SU-DHL-6 (cell line): ENCODE measurements around the gene SERPINB6.

Source experiments
- H2AFZ ChIP-seq: fragments of 200-600 bp; sonication (generic); 2 replicates; pipeline ENCODE4 v1.6.1; 2014; ENCODE audit warnings: low read depth, mild to moderate bottlenecking, moderate library complexity, mixed read lengths, antibody characterized with exemption, low read length; ENCODE audit not compliant: severe bottlenecking
- H3F3A ChIP-seq: fragments of 200-600 bp; shearing (Covaris generic); 2 replicates; pipeline ENCODE4 v1.6.0; 2016; ENCODE audit warnings: antibody characterized with exemption, mild to moderate bottlenecking; ENCODE audit not compliant: insufficient read depth
- H3K27ac ChIP-seq: fragments of 200-600 bp; sonication (generic); 2 replicates; pipeline ENCODE4 v1.5.1; 2016; ENCODE audit warnings: low read depth, mild to moderate bottlenecking, low read length, moderate library complexity, mixed read lengths
- H3K27me3 ChIP-seq: fragments of 200-600 bp; sonication (generic), shearing (Covaris generic); 2 replicates; pipeline ENCODE4 v1.6.0; 2014; ENCODE audit warnings: mild to moderate bottlenecking, low read length
- H3K36me3 ChIP-seq: fragments of 200-600 bp; sonication (generic); 2 replicates; pipeline ENCODE4 v1.6.1; 2014; ENCODE audit warnings: mild to moderate bottlenecking, low read length, mixed read lengths
- H3K4me2 ChIP-seq: fragments of 300-600, 200-600 bp; shearing (Covaris generic), sonication (generic); 2 replicates; pipeline ENCODE4 v1.6.0; 2014; ENCODE audit warnings: low read length, low read depth, mild to moderate bottlenecking; ENCODE audit not compliant: poor library complexity, severe bottlenecking
- H3K4me3 ChIP-seq: fragments of 200-600 bp; sonication (generic); 2 replicates; pipeline ENCODE4 v1.5.1; 2014; ENCODE audit warnings: antibody characterized with exemption, low read length, mild to moderate bottlenecking, mixed read lengths; ENCODE audit not compliant: insufficient read depth, poor library complexity, severe bottlenecking
- H3K79me2 ChIP-seq: fragments of 200-600 bp; sonication (generic); 2 replicates; pipeline ENCODE4 v1.6.1; 2014; ENCODE audit warnings: mild to moderate bottlenecking, low read length, moderate library complexity; ENCODE audit not compliant: insufficient read depth
- H3K9ac ChIP-seq: fragments of 200-600 bp; sonication (generic); 2 replicates; pipeline ENCODE4 v1.7.0; 2014; ENCODE audit warnings: mild to moderate bottlenecking, low read length
- H3K9me2 ChIP-seq: fragments of 200-600 bp; sonication (generic); replicated peaks from 2 replicates; pipeline ENCODE4 v1.6.1; 2014; ENCODE audit warnings: low read length; ENCODE audit not compliant: insufficient read depth
- H3K9me3 ChIP-seq: fragments of 200-600 bp; sonication (generic); 2 replicates; pipeline ENCODE4 v1.6.1; 2014; ENCODE audit warnings: low read length, mixed read lengths; ENCODE audit not compliant: insufficient read depth
- H4K20me1 ChIP-seq: fragments of 200-600 bp; sonication (generic); 2 replicates; pipeline ENCODE4 v1.6.1; 2014; ENCODE audit warnings: low read depth, mild to moderate bottlenecking, antibody characterized with exemption, low read length, moderate library complexity, mixed read lengths
- CTCF ChIP-seq: fragments of 200-600 bp; sonication (generic); IDR thresholded peaks from one replicate; pipeline ENCODE4 v1.5.1; 2017; ENCODE audit warnings: antibody characterized with exemption, mild to moderate bottlenecking, low read length, moderate library complexity; ENCODE audit not compliant: insufficient read depth, poor library complexity, severe bottlenecking
- EZH2phosphoT487 ChIP-seq: fragments of 200-600 bp; sonication (generic), shearing (Covaris generic); conservative IDR thresholded peaks from 2 replicates; pipeline ENCODE4 v1.6.1; 2018; ENCODE audit warnings: mild to moderate bottlenecking, antibody characterized with exemption, low read length, moderate library complexity, mixed read lengths

SERPINB6 gene

GRCh38 chr6:2951728-2952127, 19.6 kb downstream of the SERPINB6 start:
- Histone ChIP-seq H3K36me3 (no peaks in the 10 kb centered on the region), H3K9ac (no peak overlapping the region), H3K4me2 (no peak overlapping the region), H2AFZ (peak overlapping the region; percentile 87), H3K27ac (no peak overlapping the region), H4K20me1 (no peaks in the 10 kb centered on the region), H3K79me2 (no peaks in the 10 kb centered on the region), H3K9me3 (no peaks in the 10 kb centered on the region), H3F3A (peaks cover 4% of the 10 kb centered on the region; the same call in 1 of the 2 replicates), H3K9me2 (no peaks in the 10 kb centered on the region), H3K27me3 (no peaks in the 10 kb centered on the region), H3K4me3 (no peak overlapping the region)
- TF ChIP-seq CTCF = no peak

- Histone ChIP-seq H3K4me2 (no peak overlapping the region), H3K79me2 (no peaks in the 10 kb centered on the region), H3K27me3 (no peaks in the 10 kb centered on the region), H3K4me3 (no peak overlapping the region), H3K27ac (no peak overlapping the region), H3F3A (peaks cover 4% of the 10 kb centered on the region; the same call in 1 of the 2 replicates), H3K9ac (no peak overlapping the region), H3K9me2 (no peaks in the 10 kb centered on the region), H3K9me3 (no peaks in the 10 kb centered on the region), H2AFZ (no peak overlapping the region), H3K36me3 (no peaks in the 10 kb centered on the region), H4K20me1 (no peaks in the 10 kb centered on the region)
- no peak for TF ChIP-seq EZH2phosphoT487
- no peak for TF ChIP-seq CTCF
Measured at GRCh38 chr6:2950713-2951112, 20.7 kb downstream of the SERPINB6 start.

GRCh38 chr6:2949536-2950083, 21.8 kb downstream of the SERPINB6 start:
- no peak overlapping the region for H3K4me2 ChIP-seq
- TF ChIP-seq EZH2phosphoT487 (no peak), CTCF (no peak)
- no peak overlapping the region for H2AFZ ChIP-seq
- no peaks in the 10 kb centered on the region for H3K79me2 ChIP-seq
- H3K4me3 ChIP-seq = no peak overlapping the region
- no peaks in the 10 kb centered on the region for H3K36me3 ChIP-seq
- no peaks in the 10 kb centered on the region for H3K9me3 ChIP-seq
- H3F3A ChIP-seq = peaks cover 4% of the 10 kb centered on the region; the same call in 1 of the 2 replicates
- H3K27ac ChIP-seq = no peak overlapping the region
- H3K9ac ChIP-seq = no peak overlapping the region
- no peaks in the 10 kb centered on the region for H3K9me2 ChIP-seq
- H3K27me3 ChIP-seq = no peaks in the 10 kb centered on the region
- no peaks in the 10 kb centered on the region for H4K20me1 ChIP-seq
